Activated effector memory CD4-positive, alpha-beta T cell treated with Interleukin-2 at 50 U/mL for 16 hours (primary cell): Measurements from ENCODE around the gene SMAD7.

ENCODE experiments used
- DNase-seq: peaks from one replicate; pipeline ENCODE4 v3.0.0-alpha.2; 2020

SMAD7 gene

GRCh38 chr18:48950536-48951447, at the start of gene SMAD7:
Gene SMAD7, minus strand, starts transcription at chr18:48950965. Its CDS starts 541 bp downstream, at chr18:48950424.
- DNase-seq, result no peak

GRCh38 chr18:48999569-48999968, 48.8 kb upstream of the SMAD7 start:
- no peak for DNase-seq

GRCh38 chr18:48997985-48998831, 47.4 kb upstream of the SMAD7 start:
- DNase-seq, result no peak

- no peak for DNase-seq
Measured at GRCh38 chr18:48997681-48997984, 46.9 kb upstream of the SMAD7 start.

GRCh38 chr18:48996901-48997463, 46.2 kb upstream of the SMAD7 start:
- DNase-seq, result peak; percentile 17

- DNase-seq, result no peak
Measured at GRCh38 chr18:48996041-48996440, 45.3 kb upstream of the SMAD7 start.

GRCh38 chr18:48994926-48995835, 44.4 kb upstream of the SMAD7 start:
- no peak for DNase-seq

- DNase-seq, result no peak
Measured at GRCh38 chr18:48994044-48994651, 43.4 kb upstream of the SMAD7 start.

- DNase-seq, result no peak
Measured at GRCh38 chr18:48993586-48993985, 42.8 kb upstream of the SMAD7 start.

GRCh38 chr18:48992791-48993555, 42.2 kb upstream of the SMAD7 start:
- DNase-seq, result no peak

- no peak for DNase-seq
Measured at GRCh38 chr18:48992133-48992532, 41.4 kb upstream of the SMAD7 start.

GRCh38 chr18:48991676-48992075, 40.9 kb upstream of the SMAD7 start:
- DNase-seq, result no peak

GRCh38 chr18:48991319-48991660, 40.5 kb upstream of the SMAD7 start:
- no peak for DNase-seq

- DNase-seq, result no peak
Measured at GRCh38 chr18:48990481-48991318, 39.9 kb upstream of the SMAD7 start.

GRCh38 chr18:48989304-48990303, 38.8 kb upstream of the SMAD7 start:
- DNase-seq, result no peak

- no peak for DNase-seq
Measured at GRCh38 chr18:48988508-48989303, 37.9 kb upstream of the SMAD7 start.

GRCh38 chr18:48987821-48988220, 37.1 kb upstream of the SMAD7 start:
- DNase-seq, result no peak
